NCI-H82 treated with DMSO at 0.1 percent for 48 hours (cell line): Measurements from ENCODE around the gene E2F3.
A peak's percentile ranks its signal among the peaks of the same experiment; 100 is the strongest.

Source experiments
- DNase-seq: peaks from one replicate; lab custom pipeline; 2025; ENCODE audit not compliant: unreplicated experiment; lab: John Stamatoyannopoulos, UW

Gene E2F3

DNA sequence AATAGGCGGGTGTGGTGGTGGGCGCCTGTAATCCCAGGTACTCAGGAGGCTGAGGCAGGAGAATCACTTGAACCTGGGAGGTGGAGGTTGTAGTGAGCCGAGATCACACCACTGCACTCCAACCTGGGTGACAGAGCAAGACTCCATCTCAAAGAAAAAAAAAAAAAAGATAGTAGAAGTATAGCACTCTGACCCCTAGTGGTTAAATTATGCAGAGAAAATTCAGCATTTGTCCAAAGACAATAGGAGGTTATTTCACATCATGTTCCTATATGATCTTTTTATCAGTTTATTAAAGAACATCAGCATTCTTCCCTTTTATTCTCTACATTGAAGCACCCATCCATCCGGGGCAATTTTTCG lies 127.4 kb downstream of the E2F3 start:
- DNase-seq: peak; percentile 48

DNA sequence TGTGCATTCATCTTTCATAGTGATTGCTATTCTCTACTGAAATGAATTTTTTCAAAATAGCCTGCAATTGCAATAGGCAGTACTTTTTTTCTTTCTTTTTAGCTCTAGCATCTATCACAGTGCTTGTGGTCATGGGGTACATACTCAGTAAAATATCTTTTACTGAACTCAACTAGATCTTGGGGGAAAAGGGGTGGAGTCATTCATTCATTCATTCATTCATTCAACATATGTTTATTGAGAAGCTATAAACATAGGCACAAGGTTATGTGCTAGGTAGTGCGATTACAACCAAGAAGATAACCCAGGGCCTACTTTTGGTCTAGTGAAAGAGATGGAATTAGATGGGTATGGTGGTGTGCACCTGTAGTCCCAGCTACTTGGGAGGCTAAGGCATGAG lies 131.2 kb downstream of the E2F3 start:
- DNase-seq: no peak

DNA sequence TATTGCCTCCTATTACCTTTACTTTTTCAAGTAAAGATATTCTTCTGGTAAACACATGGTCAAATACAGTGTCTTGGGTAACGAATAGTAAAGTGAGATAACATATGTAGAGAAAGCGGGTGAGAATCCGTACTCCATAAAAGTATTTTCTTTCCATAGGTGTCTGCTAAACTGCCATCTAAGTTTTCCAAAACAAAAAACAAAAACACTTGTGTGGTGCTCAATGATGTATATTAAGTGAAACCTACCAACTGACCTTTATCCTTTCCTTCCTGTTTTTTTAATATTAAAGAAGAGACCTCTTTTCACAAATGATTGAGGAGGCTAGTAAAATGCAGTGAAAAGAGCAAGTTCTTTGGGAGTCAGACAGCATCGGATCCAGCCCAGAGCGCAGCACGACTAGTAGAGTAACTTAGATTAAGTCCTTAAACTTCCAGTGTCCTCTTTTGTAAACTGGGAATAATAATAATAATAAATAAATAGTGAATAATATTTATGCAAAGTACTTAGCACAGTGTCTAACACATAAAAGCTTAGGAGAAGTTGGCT lies 132.1 kb downstream of the E2F3 start:
- no peak for DNase-seq

DNA sequence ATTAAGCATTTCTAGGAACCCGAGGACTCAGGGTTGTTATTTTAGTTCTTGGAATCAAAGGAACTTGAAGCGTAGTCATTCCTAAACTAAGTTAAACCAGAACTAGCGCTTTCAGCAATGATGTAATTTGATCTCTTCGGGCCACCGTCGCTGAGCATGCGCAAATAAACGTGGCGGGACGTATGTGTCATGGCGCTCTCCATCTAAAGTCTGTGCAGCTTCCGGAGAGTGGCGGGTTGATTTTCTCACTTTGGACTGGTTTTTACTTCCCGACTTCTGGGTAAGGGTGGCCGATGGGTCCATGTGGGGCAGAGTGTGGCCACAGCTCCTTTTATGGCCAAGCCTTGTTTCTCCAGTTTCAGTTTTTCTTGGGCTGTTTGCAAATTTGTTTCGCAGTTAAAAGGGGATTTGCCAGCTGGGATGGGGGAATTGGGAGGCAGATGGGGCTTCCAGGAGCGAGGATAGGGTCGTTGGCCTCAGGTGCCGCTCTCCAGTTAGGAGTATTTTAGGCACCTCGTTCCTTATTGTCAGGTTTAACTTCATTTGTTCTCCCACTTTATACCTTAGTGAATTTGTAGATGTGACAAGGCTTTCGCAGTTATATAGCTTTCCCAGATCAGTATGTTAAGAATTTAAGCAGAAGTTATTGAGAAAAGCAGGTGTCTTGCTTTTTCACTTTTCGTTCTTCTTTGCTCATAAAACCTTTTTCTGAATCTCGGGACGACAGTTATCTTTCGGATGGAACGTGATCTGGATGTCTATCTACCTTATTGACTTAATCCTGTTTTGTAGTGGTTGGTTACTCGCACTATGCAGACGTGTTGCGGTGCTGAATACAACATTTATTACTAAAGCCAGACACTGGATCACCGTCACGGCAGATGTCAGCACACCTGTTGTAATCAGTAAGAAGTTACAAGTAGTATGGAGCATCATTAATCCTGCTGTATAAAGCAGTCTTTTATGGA lies 132.9 kb downstream of the E2F3 start, which contains the start of gene CDKAL1:
Gene CDKAL1, plus strand, starts transcription at position 163 of the 968 bp plus-strand sequence. CDS start 11,894 bp downstream, outside the sequence.
- DNase-seq: peak; percentile 98

DNA sequence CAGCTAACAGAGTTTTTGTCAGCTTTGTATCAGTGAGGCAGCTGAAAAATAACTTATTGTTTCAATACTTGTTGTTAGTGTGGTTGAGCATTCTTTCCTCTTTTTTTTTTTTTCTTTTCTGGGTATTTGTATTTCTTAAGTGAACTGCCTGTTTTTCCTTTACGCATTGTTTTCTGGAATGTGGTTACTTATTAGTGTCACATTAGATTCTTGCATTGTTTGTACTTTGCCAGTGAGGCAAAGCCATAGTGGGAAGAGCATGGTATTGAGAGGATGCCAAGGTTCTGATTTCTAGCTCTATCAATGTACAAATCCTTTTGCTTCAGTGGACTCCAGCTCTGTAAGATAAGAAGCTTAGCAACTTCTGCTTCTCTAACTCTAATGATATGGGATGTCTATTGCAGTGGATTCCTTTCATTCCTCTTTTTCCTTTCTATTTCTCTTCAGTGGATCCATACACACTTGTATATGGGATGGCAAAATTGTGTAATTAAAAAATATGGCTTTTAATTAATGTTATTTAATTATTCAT lies 136.5 kb downstream of the E2F3 start:
- peak; percentile 39 for DNase-seq

DNA sequence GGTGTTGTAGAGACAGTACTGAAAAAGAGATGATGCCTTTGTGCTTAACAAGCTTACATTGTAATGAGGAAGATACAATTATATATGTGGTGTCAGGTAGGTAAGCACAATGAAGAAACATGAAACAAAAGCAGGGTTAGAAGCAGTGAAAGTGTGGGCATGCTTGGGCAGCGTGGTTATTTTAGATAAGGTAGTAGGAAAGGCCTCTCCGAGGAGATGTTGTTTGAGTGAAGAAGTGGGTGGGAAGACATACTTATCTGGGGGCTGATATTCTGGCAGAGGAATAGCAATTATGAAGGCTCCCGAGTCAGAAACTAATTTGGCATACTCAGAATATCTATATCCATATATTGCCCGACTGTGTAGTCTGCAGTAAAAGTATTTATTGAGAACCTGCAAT lies 137.2 kb downstream of the E2F3 start:
- no peak for DNase-seq

DNA sequence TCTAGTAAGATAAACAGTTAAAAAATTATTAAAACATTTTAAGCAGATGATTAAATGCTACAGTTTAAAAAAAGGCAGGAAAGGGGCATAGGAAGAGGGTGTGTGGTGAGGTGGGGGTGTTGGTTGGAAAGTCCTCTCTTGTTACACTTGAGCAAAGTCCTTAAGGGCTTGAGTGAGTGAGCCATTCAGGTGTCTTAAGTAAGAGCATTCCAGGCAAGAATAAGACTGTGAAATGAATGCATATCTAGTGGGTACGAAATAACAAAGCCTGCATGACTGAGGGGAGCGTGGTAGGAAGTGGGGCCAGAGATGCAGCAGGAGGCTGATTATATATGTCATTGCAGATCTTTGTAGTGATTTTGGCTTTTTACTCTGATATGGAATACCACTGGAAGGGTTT lies 137.7 kb downstream of the E2F3 start:
- DNase-seq: no peak

DNA sequence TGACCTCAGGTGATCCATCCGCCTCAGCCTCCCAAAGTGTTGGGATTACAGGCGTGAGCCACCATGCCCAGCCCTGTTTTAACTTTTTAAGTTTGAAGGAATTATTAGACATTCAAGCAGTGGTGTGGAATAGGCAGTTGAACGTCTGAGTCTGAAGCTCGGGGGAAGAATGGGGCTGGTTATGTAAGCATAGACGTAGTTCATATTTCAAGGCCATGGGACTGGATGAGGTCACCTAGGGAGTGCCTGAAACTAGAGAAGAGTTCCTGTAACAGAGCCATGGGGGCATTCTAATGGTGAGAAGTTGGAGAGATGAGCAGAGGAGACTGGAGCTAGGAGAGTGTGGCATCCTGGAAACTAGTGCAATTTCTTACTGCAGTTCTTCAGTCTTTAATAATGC lies 139.0 kb downstream of the E2F3 start:
- no peak for DNase-seq

DNA sequence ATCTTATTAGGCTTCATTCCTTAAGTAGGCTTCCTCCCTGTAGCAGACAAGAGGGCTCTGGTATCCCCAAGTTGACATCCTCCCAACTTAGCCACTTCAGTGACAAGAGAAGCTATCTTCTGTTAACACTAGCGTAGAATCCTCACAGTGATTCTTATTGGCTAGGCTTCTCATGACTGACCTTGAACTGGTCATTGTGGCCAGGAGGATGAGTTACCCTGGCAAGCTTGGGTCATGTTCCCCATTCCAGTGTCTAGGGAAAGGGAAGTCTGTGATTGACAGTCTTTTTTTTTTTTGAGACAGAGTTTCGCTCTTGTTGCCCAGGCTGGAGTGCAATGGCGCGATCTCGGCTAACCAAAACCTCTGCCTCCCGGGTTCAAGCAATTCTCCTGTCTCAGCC lies 139.7 kb downstream of the E2F3 start:
- no peak for DNase-seq

DNA sequence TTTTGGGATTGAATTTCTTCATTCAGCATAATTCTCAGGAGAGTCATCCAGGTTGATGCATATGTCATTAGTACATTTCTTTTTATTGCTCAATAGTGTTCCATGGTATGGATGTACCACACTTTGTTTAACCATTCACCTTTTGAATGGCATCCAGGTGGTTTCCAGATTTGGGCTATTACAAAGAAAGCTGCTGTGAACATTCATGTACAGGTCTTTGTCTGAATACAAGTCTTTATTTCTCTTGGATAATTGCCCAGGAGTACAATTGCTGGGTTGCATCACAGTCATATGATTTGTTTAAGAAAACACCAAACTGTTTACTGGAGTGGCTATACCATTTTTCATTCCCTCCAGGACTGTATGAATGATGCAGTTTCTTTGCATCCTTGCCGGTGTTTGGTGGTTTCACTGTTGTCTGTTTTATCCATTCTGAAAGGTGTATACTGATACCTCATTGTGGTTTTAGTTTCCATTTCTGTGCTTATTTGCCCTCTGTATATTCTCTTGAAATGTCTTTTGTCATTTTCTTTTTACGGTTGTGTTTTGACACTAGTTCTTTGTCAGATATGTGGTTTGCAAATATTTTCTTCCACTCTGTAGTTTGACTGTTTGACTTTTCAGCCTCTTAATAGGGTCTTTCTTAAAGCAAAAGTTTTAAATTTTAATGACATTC lies 141.4 kb downstream of the E2F3 start:
- DNase-seq: no peak
